ENCODE data around the gene PDIA2.

The PDIA2 gene

DNA sequence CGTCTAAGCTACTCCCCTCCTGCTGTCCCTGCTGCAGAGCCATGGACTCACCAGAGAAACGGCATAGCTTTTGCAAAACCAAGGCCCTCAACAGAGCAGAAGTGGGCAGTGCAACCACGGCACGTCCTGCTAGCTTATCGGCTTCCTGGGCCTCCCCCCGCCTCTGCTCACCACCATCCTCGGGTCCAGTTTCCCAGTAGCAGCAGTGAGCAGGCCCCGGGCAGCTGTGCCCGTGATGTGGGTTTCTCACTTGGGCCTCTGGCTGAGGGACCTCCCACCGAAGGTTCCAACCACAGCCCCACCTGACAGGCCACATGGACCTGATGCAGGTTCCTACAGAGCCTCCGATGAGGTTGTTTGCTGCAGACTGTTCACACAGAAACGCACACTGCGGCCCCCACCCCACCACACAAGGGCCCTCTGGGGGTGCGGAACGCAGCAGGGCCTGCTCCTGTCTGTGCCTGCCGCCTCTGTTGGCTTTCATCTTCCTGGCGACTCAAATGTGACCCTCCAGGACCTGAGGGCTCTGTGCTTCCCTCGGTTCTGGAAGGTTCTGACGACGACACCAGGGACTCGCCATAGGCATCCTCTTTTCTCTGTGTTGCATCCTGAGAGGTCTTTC, 24.8 kb downstream of the PDIA2 start:
- Histone ChIP-seq H3K36me3 (no peaks in the 10 kb centered on the region; the same call in 1 of the 2 replicates), H3K4me1 (no peaks in the 10 kb centered on the region), H3K27me3 (no peaks in the 10 kb centered on the region), H3K4me3 (ENCODE audit: low read depth, low read length) (no peak overlapping the region), H3K9me3 (no peaks in the 10 kb centered on the region)
- TF ChIP-seq, protein P1, sequence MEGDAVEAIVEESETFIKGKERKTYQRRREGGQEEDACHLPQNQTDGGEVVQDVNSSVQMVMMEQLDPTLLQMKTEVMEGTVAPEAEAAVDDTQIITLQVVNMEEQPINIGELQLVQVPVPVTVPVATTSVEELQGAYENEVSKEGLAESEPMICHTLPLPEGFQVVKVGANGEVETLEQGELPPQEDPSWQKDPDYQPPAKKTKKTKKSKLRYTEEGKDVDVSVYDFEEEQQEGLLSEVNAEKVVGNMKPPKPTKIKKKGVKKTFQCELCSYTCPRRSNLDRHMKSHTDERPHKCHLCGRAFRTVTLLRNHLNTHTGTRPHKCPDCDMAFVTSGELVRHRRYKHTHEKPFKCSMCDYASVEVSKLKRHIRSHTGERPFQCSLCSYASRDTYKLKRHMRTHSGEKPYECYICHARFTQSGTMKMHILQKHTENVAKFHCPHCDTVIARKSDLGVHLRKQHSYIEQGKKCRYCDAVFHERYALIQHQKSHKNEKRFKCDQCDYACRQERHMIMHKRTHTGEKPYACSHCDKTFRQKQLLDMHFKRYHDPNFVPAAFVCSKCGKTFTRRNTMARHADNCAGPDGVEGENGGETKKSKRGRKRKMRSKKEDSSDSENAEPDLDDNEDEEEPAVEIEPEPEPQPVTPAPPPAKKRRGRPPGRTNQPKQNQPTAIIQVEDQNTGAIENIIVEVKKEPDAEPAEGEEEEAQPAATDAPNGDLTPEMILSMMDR (IDR thresholded peaks at IDR 0.05; ENCODE audit: low read depth, low read length): no peak
- DNase-seq: no peak

DNA sequence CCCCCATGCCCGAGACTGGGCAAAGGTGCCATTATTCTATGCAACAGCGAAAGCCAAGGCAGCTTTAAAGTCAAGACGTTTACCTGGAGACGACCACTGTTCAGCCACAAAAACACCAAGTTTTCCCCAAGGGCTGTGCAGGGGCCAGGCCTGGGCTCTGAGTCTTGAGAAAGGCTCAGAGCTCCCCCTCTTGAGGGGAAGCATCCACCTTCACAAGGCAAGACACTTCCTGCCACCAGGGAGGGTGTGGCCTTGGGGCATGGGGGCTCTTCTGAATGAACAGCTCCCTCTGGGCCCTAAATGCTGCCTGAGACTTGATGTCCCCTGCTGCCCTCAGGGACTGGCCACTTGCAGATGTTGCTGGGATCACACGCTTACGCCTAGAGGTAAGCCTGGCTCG, 26.5 kb downstream of the PDIA2 start:
- H3K27me3 ChIP-seq: no peaks in the 10 kb centered on the region
- DNase-seq: no peak
- H3K4me1 ChIP-seq: peaks cover 2% of the 10 kb centered on the region
- H3K36me3 ChIP-seq: no peaks in the 10 kb centered on the region; the same call in 1 of the 2 replicates
- no peaks in the 10 kb centered on the region for H3K9me3 ChIP-seq
- no peak overlapping the region for H3K4me3 ChIP-seq (ENCODE audit: low read depth, low read length)
- TF ChIP-seq, protein P1 (IDR thresholded peaks at IDR 0.05; ENCODE audit: low read depth, low read length): no peak

DNA sequence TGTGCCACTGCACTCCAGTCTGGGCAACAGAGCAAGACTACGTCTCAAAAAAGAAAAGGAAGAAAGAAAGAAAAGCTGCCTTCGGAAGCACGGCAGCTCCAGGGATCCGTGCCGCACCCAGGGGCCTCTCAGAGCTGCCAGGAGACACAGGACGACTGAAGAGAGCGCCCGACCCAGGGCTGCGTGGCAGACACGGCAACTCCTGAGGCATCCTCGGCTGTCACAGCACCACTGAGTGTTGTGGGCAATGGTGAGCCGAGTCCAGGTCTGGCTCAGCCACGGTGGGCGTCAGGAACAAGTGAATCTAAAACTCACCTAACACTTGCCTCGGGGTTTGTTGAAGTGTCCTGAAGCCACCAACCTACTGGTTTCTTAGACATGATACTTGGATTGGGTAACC, 28.8 kb downstream of the PDIA2 start:
- H3K9me3 ChIP-seq: no peaks in the 10 kb centered on the region
- H3K4me1 ChIP-seq: peaks cover 8% of the 10 kb centered on the region
- no peak for DNase-seq
- H3K27me3 ChIP-seq: no peaks in the 10 kb centered on the region
- no peak overlapping the region for H3K4me3 ChIP-seq (ENCODE audit: low read depth, low read length)
- no peaks in the 10 kb centered on the region; the same call in 1 of the 2 replicates for H3K36me3 ChIP-seq
- TF ChIP-seq, protein P1 (IDR thresholded peaks at IDR 0.05; ENCODE audit: low read depth, low read length): no peak

DNA sequence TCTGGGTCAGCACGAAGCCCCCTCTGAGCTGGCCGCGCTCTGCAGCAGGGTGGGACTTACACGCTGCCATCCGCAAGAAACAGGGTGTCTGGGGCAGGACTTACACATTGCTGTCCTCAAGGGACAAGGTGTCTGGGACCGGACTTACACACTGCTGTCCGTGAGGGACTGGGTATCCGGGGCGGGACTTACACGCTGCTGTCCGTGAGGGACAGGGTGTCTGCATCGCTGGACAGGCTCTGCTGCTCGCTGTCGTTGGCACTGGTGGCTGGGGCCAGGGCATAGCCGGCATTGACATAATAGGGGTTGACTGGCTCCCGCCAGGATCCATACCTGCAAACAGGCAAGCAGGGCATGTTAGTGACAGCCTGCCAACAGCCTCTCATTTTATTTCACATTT, 31.4 kb downstream of the PDIA2 start:
- TF ChIP-seq, protein P1 (IDR thresholded peaks at IDR 0.05; ENCODE audit: low read depth, low read length): no peak
- DNase-seq: no peak
- H3K4me1 ChIP-seq: peaks cover 8% of the 10 kb centered on the region
- H3K36me3 ChIP-seq: no peaks in the 10 kb centered on the region
- H3K4me3 ChIP-seq (ENCODE audit: low read depth, low read length): no peak overlapping the region
- H3K9me3 ChIP-seq: no peaks in the 10 kb centered on the region
- no peaks in the 10 kb centered on the region for H3K27me3 ChIP-seq

DNA sequence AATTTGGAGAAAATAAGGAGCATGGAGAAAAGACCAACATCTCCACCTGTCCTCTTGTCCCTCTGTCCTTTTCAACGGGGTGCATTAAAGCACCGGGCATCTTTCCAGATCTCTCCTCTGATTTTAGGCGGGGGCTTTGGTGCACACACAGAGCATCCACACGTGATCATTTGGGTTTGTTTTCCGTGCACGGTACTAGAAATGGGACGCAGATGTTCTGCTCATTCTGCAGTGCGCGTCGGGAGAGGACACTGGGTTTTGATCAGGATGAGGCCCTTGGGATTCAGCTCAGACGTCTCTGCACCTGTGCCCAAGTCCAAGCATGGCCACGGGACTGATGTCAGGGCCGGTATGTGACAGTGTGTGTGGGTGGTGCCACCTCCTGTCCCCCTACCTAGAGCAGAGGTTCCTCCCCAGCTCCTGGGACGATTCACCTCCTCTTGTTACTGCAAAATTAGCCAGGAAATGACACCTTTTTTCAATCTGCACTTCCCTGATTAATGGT, 31.9 kb downstream of the PDIA2 start:
- DNase-seq: no peak
- Histone ChIP-seq H3K4me1 (peaks cover 8% of the 10 kb centered on the region), H3K36me3 (no peaks in the 10 kb centered on the region), H3K27me3 (no peaks in the 10 kb centered on the region), H3K4me3 (ENCODE audit: low read depth, low read length) (no peak overlapping the region), H3K9me3 (no peaks in the 10 kb centered on the region)
- TF ChIP-seq, protein P1 (IDR thresholded peaks at IDR 0.05; ENCODE audit: low read depth, low read length): no peak

DNA sequence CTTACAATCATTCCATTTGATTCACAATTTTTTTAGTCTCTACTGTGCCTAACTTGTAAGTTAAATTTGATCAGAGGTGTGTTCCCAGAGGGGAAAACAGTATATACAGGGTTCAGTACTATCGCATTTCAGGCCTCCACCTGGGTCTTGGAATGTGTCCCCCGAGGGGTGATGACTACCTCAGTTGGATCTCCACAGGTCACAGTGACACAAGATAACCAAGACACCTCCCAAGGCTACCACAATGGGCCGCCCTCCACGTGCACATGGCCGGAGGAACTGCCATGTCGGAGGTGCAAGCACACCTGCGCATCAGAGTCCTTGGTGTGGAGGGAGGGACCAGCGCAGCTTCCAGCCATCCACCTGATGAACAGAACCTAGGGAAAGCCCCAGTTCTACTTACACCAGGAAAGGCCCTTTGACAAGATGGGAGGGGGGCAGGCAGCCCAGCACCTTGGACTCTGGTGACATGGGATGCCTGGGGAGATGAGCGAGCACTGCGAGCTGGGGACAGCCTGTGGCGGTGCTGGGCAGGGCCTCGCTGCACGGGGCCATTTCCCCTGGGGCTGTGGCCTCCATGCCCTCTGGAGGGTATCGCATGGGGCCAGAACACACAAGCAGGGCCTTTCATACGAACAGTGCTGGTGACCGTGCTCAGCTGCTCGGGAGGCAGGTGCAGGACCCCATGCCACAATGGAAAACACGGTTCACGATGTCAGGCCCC, 33.9 kb downstream of the PDIA2 start:
- TF ChIP-seq, protein P1 (IDR thresholded peaks at IDR 0.05; ENCODE audit: low read depth, low read length): no peak
- peaks cover 8% of the 10 kb centered on the region for H3K4me1 ChIP-seq
- H3K27me3 ChIP-seq: no peaks in the 10 kb centered on the region
- H3K36me3 ChIP-seq: no peaks in the 10 kb centered on the region
- DNase-seq: no peak
- no peak overlapping the region for H3K4me3 ChIP-seq (ENCODE audit: low read depth, low read length)
- H3K9me3 ChIP-seq: no peaks in the 10 kb centered on the region
